Keratinocyte (primary cell): ENCODE results near the gene CREM.

Experiments
- EZH2 ChIP-seq: IDR thresholded peaks from one replicate; pipeline ENCODE4 v1.6.1; 2012; ENCODE audit warnings: inconsistent platforms, mild to moderate bottlenecking, low read length, moderate library complexity
- TF ChIP-seq, protein P1 (sequence below), 3 experiments: IDR thresholded peaks in 1 of 3; conservative IDR thresholded peaks in 1 of 3; optimal IDR thresholded peaks in 1 of 3; 2 replicates in 2 of 3; 3 replicates in 1 of 3; pipeline versions ENCODE3 to v1.5.1; 2011; ENCODE audit warnings: low read length in 3 of 3, mild to moderate bottlenecking in 3 of 3, moderate library complexity in 2 of 3, control low read depth in 1 of 3, inconsistent platforms in 1 of 3; ENCODE audit not compliant: insufficient read depth in 2 of 3; ENCODE audit errors: extremely low read depth in 1 of 3

DNA sequence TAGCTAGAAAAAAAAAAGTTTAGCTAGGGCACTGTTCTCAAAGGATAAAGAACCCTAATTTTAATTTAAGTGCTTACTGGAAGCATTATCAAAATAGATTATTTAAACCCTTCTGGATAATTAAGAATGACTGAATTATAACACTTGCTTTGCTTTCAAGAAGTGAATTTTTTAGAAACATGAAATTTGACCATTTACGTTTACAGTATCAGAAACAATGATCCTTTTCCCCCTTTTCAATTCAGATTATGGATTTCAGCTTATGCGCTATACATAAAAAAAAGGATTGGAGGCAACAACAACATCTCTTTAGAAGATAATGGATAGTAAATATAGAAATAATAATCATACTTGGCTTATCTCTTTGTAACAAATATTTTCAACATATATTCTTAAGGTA is 39.2 kb downstream of the CREM start:
- TF ChIP-seq, protein P1, sequence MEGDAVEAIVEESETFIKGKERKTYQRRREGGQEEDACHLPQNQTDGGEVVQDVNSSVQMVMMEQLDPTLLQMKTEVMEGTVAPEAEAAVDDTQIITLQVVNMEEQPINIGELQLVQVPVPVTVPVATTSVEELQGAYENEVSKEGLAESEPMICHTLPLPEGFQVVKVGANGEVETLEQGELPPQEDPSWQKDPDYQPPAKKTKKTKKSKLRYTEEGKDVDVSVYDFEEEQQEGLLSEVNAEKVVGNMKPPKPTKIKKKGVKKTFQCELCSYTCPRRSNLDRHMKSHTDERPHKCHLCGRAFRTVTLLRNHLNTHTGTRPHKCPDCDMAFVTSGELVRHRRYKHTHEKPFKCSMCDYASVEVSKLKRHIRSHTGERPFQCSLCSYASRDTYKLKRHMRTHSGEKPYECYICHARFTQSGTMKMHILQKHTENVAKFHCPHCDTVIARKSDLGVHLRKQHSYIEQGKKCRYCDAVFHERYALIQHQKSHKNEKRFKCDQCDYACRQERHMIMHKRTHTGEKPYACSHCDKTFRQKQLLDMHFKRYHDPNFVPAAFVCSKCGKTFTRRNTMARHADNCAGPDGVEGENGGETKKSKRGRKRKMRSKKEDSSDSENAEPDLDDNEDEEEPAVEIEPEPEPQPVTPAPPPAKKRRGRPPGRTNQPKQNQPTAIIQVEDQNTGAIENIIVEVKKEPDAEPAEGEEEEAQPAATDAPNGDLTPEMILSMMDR (optimal IDR thresholded peaks at IDR 0.05 in 1 of 3, IDR thresholded peaks at IDR 0.05 in 1 of 3, conservative IDR thresholded peaks at IDR 0.05 in 1 of 3; ENCODE audit: extremely low read depth in 1 of 3, insufficient read depth in 2 of 3, low read length in 3 of 3): no peak
- TF ChIP-seq EZH2: no peak
